Body of pancreas (tissue), 4 donors: ENCODE measurements around the gene AZIN2. TPM values are rescaled to one million over a fixed set of nuclear protein-coding genes. Genes with fewer than 3 reads are reported as not detected.
A peak's percentile ranks its signal among the peaks of the same experiment; 100 is the strongest.

Source experiments
- ATAC-seq: fragments of 150-250 bp; one replicate; pipeline ENCODE4 v1.9.1; 2016
- DNase-seq, 4 donors: peaks; one replicate each; pipeline ENCODE4 v3.0.0-alpha.2; 2019
- H3K27ac ChIP-seq, 4 donors: fragments of 200-600 bp; sonication (generic); 1 replicate in 3 of 4; 2 replicates in 1 of 4; pipeline versions ENCODE4 v1.5.1 to v1.6.1; 2016 to 2019; ENCODE audit warnings: mild to moderate bottlenecking in 1 of 4, mixed read lengths in 1 of 4, moderate library complexity in 1 of 4
- H3K27me3 ChIP-seq, 2 donors: fragments of 200-600 bp; sonication (generic); one replicate each; pipeline ENCODE4 v1.6.0; 2016; ENCODE audit warnings: mild to moderate bottlenecking in 1 of 2
- H3K36me3 ChIP-seq, 2 donors: fragments of 200-600 bp; sonication (generic); replicated peaks in 1 of 2; 2 replicates each; pipeline ENCODE4 v1.5.1; 2016; ENCODE audit warnings: low read depth in 2 of 2; ENCODE audit not compliant: insufficient read depth in 1 of 2
- H3K4me1 ChIP-seq: fragments of 200-600 bp; sonication (generic); one replicate; pipeline ENCODE4 v1.6.0; 2016
- H3K4me3 ChIP-seq, 2 donors: fragments of 200-600 bp; sonication (generic); 1 replicate in 1 of 2; 2 replicates in 1 of 2; pipeline ENCODE4 v1.5.1; 2016 to 2019
- H3K9me3 ChIP-seq, 3 donors: fragments of 200-600 bp; sonication (generic); 1 replicate in 2 of 3; 2 replicates in 1 of 3; pipeline ENCODE4 v1.5.1; 2016
- CTCF ChIP-seq, 7 experiments: fragments of 450-650 bp in 4 of 7; fragments of 200-600 bp in 3 of 7; sonication (generic) in 3 of 7; IDR thresholded peaks; one replicate each; pipeline ENCODE4 v1.5.1; 2016 to 2019; ENCODE audit warnings: antibody characterized with exemption in 7 of 7
- POLR2A ChIP-seq, 3 donors: fragments of 450-650 bp; IDR thresholded peaks; one replicate each; pipeline ENCODE4 v1.6.1; 2016; ENCODE audit warnings: antibody characterized with exemption in 3 of 3, mild to moderate bottlenecking in 2 of 3
- WGBS, 2 donors: methylation state at CpG; one replicate each; pipeline ENCODE4 v1.1.5; 2017; 5-methylcytosine and 5-hydroxymethylcytosine counted together
- intact Hi-C: fragments of 100-400 bp; cut with DNase I; formaldehyde crosslinking; loops from one replicate; pipeline ENCODE4 v1.15.1; 2023
- total RNA-seq, 2 donors: library from RNA; depleted of rRNA; stranded (reverse); fragments of >200 nt; gene quantifications; one replicate each; pipeline ENCODE4 v1.1.0, GENCODE V29; 2016

Gene AZIN2
- total RNA-seq, 2 donors from 2014 or later: 1.0 to 1.6 TPM

GRCh38 chr1:33126411-33127000 lies 45.6 kb downstream of the AZIN2 start:
- TF ChIP-seq CTCF (IDR thresholded peaks at IDR 0.05): no peak
- no peak for TF ChIP-seq POLR2A (IDR thresholded peaks at IDR 0.05)
- no peak for ATAC-seq

DNA sequence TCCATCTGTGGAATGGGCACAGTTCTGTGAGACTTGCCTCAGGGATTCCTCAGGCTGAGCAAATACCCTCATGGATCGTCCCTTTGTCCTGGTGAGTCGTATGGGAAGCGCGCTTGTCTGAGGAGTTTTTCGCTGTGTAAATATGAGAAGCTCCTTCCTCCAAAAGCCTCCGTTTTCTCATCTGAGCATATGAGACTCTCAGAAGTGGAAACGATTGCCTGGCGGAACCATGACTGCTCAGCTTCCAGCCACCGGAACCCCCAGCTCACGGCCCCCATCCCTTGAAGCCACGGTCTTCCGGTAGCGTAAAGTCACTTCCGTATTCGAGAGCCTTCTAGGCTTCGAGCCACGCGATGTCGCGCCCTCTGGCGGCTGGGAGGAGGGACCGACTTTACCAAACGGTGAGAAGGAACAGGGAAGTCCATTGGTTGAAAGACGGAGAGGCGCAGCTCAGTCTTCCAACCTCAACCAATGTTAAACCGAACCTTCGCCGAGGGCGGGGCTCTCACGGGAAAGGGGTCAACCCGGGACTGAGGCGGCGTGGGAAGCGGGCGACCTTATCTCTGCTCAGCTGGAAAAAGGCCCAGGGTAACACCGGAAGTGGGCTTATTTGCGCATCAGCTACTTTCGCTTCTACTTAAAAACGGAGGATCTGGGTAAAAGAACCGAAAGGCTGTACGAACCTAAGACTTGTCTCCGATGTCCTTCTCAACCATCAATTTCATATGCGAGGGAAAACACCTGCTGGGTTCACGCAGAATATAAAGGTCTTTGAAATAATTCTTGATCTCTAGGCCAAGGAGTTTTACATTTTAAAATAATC lies 46.3 kb downstream of the AZIN2 start:
- ATAC-seq: peak; percentile 99
- WGBS, 2 donors: 0 to 1% methylated on average over 30 to 44 of the region's 44 CpGs
- peak; percentile 98 to 99 (median 98) for DNase-seq
- Histone ChIP-seq H3K36me3 (no peaks in the 10 kb centered on the region), H3K9me3 (no peaks in the 10 kb centered on the region), H3K4me3 (peak overlapping the region; percentile 36 to 87), H3K4me1 (peaks cover 25% of the 10 kb centered on the region), H3K27me3 (no peaks in the 10 kb centered on the region), H3K27ac (peak overlapping the region; percentile 64 to 91 (median 84))
- TF ChIP-seq POLR2A (IDR thresholded peaks at IDR 0.05) (peak; percentile 38 to 89 (median 82)), CTCF (IDR thresholded peaks at IDR 0.05) (peak; percentile 81 to 99 (median 97))
- intact Hi-C loops: no loop called here

More at GRCh38 chr1:33126411-33127000, 45.6 kb downstream of the AZIN2 start:
- Histone ChIP-seq H3K4me1 (peaks cover 25% of the 10 kb centered on the region), H3K36me3 (no peaks in the 10 kb centered on the region), H3K27ac (peak overlapping the region; percentile 41 to 91 (median 84)), H3K27me3 (no peaks in the 10 kb centered on the region), H3K4me3 (peak overlapping the region; percentile 20 to 87), H3K9me3 (no peaks in the 10 kb centered on the region)
- intact Hi-C loops: no loop called here
- DNase-seq: no peak
- WGBS, 2 donors: 17 to 22% methylated on average over 9 of the region's 9 CpGs

DNA sequence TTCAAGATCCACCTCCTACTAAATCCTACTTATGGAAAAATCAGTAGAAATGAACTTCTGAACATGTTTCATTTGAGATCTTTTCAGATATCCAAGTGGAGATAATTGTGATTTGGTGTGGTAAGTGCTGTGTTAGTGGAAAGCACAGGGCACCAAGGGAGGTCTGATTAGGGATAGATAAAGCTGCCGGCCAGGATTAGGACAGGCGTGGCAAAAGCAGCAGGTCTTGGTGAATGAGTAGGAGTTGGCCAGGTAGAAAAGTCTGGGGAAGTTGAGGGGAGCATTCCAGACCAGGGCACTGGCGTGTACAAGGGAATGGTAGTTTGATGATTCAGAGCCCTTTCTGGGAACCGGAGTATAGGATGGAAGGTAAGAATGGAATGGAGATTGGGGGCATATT lies 47.8 kb downstream of the AZIN2 start:
- Histone ChIP-seq H3K27ac (no peak overlapping the region), H3K9me3 (no peaks in the 10 kb centered on the region), H3K4me1 (peaks cover 25% of the 10 kb centered on the region), H3K4me3 (no peak overlapping the region), H3K36me3 (no peaks in the 10 kb centered on the region), H3K27me3 (no peaks in the 10 kb centered on the region)
- DNase-seq (no peak), ATAC-seq (no peak)
- intact Hi-C loops: no loop called here
- 71 to 73% methylated on average over 4 of the region's 4 CpGs for WGBS, 2 donors
- TF ChIP-seq CTCF (IDR thresholded peaks at IDR 0.05) (no peak), POLR2A (IDR thresholded peaks at IDR 0.05) (no peak)

DNA sequence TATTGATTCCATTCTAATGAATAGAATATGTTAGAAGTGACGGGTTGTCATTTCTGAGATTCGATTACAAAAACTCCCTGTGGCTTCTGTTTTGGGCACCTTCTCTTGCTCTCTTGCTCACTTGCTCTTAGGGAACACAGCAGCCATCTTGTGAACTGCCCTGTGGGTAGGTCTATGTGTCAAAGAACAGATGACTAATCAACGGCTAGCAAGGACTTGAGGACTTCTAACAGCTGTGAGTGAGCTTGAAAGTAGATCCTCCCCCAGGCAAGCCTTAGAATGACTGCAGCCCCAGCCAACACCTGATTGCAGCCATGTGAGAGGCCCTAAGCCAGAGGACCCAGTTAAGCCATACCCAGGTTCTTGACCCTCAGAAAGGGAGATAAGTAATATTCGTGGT lies 49.3 kb downstream of the AZIN2 start:
- no peak overlapping the region for H3K4me3 ChIP-seq
- 45 to 53% methylated on average over 4 of the region's 4 CpGs for WGBS, 2 donors
- peaks cover 25% of the 10 kb centered on the region for H3K4me1 ChIP-seq
- no peak for DNase-seq
- H3K27me3 ChIP-seq: no peaks in the 10 kb centered on the region
- intact Hi-C loops: no loop called here
- no peak for ATAC-seq
- no peak overlapping the region for H3K27ac ChIP-seq
- no peaks in the 10 kb centered on the region for H3K36me3 ChIP-seq
- TF ChIP-seq POLR2A (IDR thresholded peaks at IDR 0.05) (no peak), CTCF (IDR thresholded peaks at IDR 0.05) (no peak)
- H3K9me3 ChIP-seq: no peaks in the 10 kb centered on the region
